Left ventricle myocardium superior (tissue), 1 donor: ENCODE data around the gene OPCML. TPM values are rescaled to one million over a fixed set of nuclear protein-coding genes. Genes with fewer than 3 reads are reported as not detected.

Experiments
- ATAC-seq: fragments of 200-7000 bp; cut with Tn5 transposase; one replicate; pipeline ENCODE4 v1.9.1; 2020; ENCODE audit warnings: mild to moderate bottlenecking, moderate library complexity
- DNase-seq: peaks from one replicate; pipeline ENCODE4 v3.0.0-alpha.2; 2020
- intact Hi-C: fragments of 100-400 bp; cut with micrococcal nuclease; formaldehyde crosslinking; loops from one replicate; pipeline ENCODE4 v1.11.0; 2022
- total RNA-seq: library from RNA; stranded (reverse); fragmentation: NEBNext Ultra II Directional; extraction: Animal tissue kit (Norgen Biotek cat#: 25700); gene quantifications from one replicate; pipeline ENCODE4 v1.2.1, GENCODE V29; 2021
- donor health status: DM: no; HTN: yes; CAD: no; lungs with severe emphysema.

Gene OPCML
- total RNA-seq, 1 donor from 2014 or later: 0.37 TPM

DNA sequence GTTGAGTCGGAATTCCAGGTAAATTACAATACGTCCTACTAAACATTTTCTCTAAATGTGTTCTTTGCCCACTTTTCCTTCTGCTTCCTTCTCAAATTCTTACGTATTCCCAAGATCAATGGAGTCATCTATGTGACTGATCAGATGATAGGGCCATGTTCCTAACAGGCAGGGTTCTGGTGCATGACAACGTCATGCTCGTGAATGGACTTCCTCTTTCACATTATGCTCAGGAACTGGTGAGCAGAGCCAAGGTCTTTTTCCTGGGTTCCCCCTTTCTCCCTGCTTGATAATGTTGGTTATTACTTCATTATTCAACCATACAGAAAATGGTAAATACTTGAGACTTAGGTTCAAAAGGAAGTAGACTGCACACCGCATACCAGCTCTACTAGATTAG, 789.4 kb downstream of the OPCML start:
- ATAC-seq: no peak
- intact Hi-C loops: no loop called here
- DNase-seq: no peak

DNA sequence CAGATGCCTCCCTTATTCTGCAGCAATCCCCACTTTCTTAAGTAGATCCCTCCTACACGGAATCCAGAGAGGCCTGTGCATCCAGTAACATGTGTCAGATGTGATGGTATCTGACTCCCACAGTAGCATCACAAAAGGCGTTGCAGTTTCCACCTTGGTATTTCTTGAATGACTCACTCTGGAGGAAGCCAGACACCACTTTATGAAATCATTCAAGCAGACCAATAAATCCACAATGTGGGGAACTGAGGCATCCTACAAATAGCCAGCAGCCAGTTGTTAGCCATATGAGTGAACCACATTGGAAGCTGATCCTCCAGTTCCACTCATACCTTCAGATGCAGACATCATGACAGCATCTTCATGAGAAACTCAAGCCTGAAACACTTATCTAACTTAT, 798.1 kb downstream of the OPCML start:
- ATAC-seq: no peak
- intact Hi-C loops: no loop called here

DNA sequence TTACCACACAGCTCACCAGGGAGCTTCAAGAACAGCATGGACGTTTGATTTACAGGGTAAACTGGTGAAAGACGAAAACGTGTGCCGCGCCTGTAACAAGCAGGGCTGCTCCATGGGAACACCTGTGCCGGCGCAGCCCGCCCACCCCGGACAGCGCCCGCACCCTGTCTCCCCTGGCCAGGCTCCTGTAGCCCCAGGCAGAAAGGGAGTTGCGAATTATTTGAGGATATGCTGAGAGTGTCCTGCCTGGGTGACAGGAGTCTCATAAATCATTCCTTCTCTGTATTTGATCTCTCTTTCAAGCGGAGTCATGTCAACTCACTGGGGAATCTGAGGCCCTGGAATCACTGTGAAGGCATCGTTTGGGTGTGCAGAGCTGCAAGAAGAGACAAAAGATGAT, 804.3 kb downstream of the OPCML start:
- no peak for ATAC-seq
- intact Hi-C loops: no loop called here
- DNase-seq: no peak

More for the DNA sequence above, 798.1 kb downstream of the OPCML start:
- no peak for DNase-seq

DNA sequence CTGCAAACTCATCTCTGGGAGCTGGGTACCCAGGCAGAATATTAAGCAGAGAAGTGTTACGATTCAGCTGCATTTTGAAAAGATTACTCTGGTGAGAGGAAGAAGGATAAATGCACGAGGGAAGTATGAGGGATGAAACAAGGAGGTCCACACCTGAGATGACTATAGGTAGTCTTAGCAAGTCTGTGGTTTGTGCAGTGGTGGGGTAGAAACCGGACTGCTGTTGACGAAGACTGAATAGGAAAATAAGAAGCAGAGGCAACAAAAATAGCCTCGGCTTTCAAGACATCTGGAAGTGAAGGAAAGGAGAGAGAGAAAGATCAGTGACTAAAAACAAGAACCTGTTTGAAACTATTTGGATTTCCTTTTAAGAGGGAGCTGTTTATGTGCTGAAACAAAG, 810.8 kb downstream of the OPCML start:
- no peak for DNase-seq
- ATAC-seq: no peak
- intact Hi-C loops: no loop called here

DNA sequence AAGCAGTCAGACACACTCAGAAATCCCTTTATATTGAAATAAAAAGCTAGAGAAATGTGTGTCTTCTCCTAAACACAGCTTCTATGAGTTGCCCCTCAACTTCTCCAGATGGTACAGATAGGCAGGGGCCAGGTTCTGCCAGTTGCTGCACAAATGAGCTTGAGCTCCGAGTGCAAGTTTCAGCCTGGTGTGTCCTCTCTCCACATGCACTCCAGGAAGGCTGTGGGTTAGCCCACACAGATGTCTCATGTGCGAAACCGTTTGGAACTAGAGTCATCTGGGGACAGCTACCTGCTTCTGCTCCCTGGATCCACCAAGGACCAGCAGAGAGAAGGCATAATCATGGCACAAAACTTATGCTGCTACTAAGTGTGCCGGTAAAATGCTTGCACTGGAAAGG, 812.6 kb downstream of the OPCML start:
- ATAC-seq: no peak
- intact Hi-C loops: no loop called here
- no peak for DNase-seq

DNA sequence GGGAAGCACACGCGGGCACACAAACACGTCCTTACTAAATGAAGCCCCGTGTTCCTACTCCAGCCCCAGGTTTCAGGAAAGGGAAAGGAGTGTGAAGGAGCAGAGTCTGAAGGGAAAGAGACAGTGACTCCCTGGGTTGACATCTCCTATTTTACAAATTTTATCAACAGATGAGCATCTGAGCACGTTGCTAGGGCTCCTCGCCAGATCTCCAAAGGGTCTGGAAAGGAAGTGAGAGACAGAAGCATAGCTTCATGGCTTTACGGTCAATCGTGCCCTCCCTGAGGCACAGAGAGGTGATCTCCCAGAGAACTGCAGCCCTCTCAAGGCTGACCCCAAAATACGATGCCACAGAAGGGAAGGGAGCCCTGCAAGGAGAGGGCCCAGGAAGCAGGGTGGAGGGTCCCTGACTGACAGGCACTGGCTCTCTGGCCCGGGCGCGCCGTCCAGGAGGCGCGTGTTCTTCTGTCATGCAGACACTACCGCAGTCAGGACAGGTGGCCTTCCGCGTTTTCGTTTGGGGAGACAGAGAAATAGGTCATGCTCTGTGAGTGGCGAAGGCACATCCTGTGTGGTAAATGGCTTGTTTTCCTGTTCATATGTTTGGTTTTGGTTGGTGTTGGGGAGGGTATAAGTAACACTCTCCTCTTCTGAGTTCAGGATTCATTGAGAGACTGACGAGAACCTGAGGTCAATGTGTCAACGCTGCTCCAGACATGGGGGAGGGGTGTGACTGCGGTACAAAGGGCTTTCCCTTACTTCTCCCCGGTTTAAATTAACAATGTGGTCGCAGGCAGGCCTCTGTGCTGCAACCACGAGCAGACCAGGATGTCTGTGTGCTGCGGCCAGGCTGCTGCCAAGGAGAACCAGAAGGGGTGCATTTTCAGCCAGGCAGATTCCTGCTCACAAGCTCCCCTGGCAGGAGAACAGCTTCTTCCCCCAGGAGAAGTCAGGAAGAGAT, 813.3 kb downstream of the OPCML start:
- no peak for ATAC-seq
- DNase-seq: no peak
- intact Hi-C loops: no loop called here

DNA sequence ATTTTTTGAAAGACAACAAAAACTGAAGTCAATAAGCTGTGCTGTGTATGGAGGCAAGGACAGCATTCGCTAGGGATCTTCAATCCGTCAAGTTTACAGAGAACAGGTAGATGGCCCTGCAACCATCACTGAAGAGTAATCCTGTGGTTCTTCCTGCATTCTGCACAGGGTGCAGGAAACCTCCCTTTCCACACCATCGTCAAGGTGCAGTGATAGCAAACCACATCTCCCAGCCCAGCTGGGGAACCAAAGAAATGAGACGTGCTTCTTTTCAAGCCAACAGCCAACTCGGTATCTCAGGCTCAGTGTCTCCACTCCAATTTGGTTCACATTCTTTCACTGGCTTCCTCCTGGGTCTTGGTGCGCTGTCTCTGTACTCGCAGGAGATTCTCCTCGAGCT, 814.5 kb downstream of the OPCML start:
- DNase-seq: no peak
- intact Hi-C loops: no loop called here
- no peak for ATAC-seq

DNA sequence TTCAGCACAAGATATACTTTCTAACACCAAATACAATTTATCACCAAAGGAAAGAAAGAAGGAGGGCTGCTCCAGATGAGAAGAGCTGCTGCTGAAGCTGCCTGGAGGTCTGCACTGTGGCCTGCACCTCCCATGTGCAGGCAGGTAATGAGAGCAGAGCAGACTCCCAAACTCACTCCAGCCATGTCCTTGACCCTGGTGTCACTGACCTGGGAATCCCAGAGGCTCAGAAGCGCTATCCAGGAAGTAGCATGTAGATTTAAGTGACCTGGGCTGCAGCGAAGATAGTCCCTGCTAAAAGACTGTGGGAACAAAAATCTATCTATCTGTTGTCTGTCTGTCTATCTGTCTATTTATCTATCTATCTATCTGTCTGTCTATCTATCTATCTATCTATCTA, 816.3 kb downstream of the OPCML start:
- DNase-seq (no peak), ATAC-seq (no peak)
- intact Hi-C loops: no loop called here

DNA sequence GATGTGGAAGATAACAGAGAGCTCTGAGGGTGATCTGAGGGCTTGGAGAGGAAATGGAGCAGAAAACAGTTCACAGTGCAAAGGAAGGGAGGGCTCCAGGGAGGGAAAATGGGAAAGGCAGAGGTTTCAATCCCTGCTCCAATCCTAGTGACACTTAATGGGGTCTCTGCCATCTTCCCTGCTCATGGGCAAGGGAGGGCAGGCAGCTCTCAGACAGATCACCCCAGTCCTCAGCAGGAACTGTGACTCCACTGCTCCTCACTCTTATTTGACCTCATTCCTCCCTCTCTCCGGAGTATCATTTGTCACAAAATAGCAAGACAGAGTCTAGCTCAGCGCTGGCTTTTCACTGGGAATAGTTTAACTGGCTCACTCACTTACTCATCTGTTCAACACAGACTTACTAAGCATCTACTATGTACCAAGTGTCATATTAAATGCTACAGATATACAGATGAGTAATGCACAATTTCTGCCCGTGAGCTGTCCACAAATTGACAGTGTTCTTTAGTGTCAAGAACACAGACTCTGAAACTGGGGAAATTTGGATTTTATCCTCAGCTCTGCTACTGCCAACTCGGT, 817.4 kb downstream of the OPCML start:
- DNase-seq: no peak
- intact Hi-C loops: no loop called here
- ATAC-seq: no peak

DNA sequence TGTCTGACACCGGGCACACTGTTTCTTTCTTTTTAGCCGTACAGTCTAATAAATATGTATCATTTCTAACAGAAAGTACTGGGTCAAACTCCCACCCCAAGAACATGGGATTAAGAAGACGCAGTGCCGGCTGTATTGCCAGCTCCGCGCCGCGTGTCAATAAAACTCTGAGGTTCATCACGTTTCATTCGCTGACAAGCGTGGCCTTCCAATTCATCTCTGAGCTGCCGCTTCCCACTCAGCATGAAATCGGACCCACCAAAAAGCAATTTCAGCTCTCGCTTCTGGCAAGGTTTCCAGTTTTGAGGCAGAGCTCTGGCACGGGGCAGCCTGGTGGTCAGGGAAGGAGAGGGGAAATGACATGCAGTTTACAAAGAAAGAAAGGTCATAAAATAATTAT, 819.8 kb downstream of the OPCML start:
- ATAC-seq: no peak
- intact Hi-C loops: no loop called here

DNA sequence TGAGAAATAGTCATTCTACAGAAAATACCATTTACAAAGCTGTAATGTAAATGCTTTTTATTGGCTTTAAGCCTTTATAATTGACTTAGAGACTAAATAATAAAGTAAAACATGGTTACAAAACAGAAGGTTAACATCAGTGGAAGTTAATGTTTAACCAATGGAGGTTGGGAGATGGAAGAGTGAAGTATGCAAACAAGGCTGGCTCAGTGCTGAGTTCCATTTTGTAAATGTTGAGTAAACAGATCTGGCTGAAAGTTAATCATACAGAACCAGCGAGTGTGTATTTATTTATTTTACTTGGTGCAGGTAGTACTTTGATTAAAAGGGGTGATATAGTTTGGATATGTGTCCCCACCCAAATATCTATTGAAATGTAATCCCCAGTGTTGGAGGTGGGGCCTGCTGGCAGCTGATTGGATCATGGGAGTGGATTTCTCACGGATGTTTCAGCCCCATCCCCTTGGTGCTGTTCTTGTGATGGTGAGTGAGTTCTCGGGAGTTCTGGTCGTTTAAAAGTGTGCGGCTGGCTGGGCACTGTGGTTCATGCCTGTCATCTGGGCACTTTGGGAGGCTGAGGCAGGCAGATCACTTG, 827.4 kb downstream of the OPCML start:
- intact Hi-C loops: no loop called here
- ATAC-seq: no peak

More for the DNA sequence above, 819.8 kb downstream of the OPCML start:
- DNase-seq: no peak

DNA sequence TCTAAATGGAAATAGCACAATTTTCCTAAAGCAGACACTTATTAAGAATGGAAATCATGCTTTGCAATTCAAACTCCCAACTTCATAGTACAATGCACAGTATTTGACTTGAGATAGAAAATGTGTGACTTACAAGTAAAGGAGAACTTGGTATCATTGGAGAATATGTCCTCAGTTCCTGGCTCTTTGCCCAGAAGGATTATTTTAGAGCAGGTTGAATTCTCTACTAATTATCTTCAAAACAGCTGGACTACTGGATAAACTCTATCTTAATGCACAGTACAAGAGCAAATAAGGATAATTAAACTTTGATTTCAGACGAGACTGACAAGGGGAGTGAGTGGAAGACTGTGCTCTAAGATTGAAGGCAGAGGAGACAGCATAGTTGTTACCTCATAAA, 839.4 kb downstream of the OPCML start:
- no peak for DNase-seq
- intact Hi-C loops: no loop called here
- ATAC-seq: no peak

More for the DNA sequence above, 827.4 kb downstream of the OPCML start:
- DNase-seq: no peak

DNA sequence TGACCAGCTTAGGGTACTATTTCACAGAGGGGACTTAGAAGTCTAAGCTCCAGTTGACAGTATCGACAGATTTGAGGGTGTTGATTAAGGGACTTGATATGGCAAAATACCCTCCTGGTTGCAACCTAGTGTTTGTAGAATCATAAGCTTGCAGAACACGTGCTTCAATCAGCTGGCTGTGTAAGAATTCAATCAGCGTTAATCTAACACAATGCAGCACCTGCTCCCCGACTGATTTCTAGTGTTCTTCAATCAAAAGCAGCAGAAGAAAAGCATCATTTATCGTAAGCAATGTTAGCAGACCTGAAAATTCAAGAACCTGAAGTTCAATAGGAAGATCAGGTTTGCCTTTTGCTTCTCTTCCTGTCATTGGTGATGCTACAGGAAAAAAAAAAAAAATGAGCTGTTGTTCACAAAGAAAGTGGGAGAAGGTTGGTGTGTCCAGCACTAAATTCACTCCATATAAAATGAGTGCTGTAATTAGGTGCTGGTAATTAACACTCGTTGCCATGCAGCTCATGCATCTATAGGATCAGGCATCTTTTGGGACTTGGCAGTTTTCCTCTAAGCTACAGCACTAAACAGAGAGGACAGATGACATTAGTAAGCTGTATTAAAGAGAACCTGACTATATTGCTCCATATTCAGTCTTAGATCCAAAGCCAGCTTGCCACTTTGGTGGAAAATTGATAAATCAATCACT, 840.3 kb downstream of the OPCML start:
- intact Hi-C loops: no loop called here
- ATAC-seq (no peak), DNase-seq (no peak)

DNA sequence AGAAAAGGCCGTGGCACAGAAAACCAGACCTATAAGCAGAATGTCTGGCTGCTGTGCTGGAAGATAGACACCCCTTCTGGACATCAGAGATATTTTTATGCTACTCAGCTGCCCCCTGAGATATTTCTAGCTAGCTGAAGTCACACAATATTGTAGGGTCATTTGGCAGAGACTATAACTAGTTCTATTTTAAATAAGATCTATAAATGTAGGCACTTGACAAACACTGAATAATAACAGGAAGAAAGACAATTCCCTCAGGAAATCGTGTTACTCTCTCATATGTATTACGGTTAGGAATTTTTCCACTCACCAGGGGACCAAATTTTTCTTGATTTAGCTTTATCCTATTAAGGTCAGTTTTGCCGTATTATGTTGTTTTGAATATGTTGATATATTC, 845.4 kb downstream of the OPCML start:
- peak; percentile 38 for ATAC-seq

DNA sequence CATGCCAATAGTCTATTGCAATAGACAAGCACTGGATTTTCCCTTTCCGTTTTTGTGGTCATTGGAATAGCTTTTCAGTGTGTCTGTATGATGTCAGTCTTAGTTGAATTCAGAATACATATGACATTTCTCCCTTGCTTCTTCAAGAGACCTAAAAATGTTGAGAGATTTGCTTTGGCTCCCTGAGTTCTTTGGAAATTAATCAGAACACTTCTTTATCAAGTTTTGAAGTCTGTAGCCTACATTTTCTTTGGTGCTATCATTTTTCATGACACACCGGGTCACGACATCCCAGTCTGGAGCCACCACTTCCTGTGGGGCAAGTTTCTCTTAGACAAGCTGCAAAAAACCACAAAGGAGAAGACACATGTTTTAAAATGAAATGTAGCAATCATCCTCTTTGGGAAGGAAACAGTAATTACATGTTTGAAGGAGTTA, 847.1 kb downstream of the OPCML start:
- DNase-seq (no peak), ATAC-seq (no peak)
- intact Hi-C loops: no loop called here

More for the DNA sequence above, 845.4 kb downstream of the OPCML start:
- DNase-seq: no peak
- intact Hi-C loops: no loop called here

DNA sequence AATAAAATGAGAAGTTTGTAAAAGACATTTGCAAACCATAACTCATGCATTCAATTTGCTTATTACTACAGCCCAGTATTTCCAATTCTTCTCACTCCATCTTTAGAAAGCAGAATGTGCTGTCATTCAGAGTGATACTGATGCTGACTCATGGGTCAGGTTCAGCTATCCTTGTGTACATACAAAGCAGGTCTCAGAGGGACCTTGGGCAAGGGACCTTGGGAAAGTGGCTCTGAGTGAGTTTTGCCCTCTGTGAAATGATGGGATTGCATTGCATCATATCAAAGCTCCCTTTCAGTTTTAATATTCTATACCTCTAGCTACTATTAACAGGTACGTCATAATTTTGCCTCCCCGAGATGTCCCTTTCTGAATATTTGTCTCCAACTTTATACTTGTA, 848.7 kb downstream of the OPCML start:
- no peak for DNase-seq
- intact Hi-C loops: no loop called here
- ATAC-seq: no peak

DNA sequence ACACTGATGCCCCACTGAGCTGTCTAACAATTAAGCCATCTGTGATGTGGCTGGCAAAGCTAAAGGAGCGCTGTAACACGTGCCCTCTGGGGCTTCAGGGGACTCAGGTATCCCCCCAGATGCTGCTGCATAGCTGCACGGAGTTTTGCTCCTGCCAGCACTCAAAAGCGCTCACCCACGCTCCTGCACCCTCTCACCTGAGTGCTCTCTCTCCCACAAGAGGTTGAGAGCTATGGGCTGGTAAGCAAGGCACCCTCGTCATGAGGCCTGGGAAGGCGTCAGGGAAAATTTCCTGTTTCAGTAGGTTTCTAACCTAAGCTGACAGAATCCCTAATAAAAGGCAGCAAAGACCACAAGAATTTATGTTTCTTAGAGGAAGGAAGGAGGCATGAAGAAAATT, 850.3 kb downstream of the OPCML start:
- no peak for ATAC-seq
- no peak for DNase-seq
- intact Hi-C loops: no loop called here

DNA sequence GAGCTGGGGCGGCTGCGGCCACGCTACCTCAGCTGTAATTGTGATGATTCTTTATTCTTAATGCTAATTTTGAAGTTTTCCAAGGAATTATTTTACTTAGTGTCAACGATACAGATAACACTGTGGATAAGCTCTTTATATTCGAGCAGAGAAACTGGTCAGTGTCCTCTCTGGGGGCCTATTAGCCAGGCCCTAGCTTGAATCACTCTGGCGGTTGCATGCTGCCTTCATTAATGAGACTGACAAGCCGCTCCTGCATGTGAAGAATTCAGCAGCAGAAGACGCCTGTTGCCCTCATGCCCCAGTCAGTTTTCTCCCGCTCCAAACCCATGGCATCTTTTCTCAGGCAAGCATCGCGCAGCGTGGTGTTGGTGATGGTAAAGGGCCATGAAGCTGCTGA, 851.7 kb downstream of the OPCML start:
- intact Hi-C loops: no loop called here
- DNase-seq (no peak), ATAC-seq (no peak)

DNA sequence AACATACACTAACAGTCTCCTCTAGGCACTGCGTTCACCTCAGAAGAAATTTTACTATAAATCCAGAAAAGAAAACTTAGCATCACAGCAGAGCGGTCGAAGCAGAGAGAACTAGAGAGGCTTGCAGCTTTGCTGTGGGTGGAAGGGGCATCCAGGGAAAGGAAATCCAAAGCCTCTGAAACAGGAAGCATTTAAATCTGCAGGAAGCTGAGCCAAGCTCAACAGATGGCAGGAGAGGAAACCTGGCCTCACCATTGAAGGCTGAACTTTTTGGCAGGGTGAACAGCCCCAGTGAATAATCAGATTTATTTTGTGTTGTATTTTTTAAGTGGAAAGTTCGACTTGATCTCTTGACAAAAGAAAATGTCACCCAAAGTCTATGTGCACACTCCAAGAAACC, 858.1 kb downstream of the OPCML start:
- ATAC-seq (no peak), DNase-seq (no peak)
- intact Hi-C loops: no loop called here

DNA sequence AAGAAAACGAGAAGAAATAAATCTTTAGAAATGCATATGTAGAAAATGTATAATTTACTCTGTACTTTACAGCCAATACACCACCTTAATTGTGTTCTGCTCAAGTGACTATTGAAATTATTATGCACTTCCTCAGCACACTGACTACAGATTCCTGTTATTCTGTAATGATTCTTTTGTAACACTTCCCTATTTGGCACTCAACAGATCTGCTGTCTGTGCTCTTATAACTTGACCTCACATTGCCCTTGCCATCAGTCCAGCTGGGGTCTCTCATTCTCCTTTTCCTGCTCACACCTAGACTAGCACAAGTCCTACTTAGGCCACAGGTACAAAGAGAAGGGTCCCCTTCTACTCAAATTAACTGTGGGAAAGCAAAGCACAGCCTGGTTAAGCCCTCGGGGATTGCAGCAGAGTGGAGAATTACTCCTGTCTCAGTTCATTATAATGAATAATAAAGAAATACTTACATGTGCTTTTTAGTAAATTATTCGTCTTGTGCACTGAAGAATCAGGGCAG, 860.4 kb downstream of the OPCML start:
- intact Hi-C loops: no loop called here
- DNase-seq (no peak), ATAC-seq (no peak)
